ENCODE results near the gene ESPL1.
"Not testable (repeated sequence)": the region's sequence is repeated elsewhere in the genome, so short reads cannot be mapped to it uniquely, and the experiment has no call there.

Gene ESPL1

GRCh38 chr12:53286448-53286847 lies 18.3 kb downstream of the ESPL1 start:
- no peaks in the 10 kb centered on the region for H3K4me1 ChIP-seq (ENCODE audit: control insufficient read depth in 2 of 2, insufficient read depth in 2 of 2, low read length in 2 of 2)
- no peaks in the 10 kb centered on the region for H3K9me3 ChIP-seq (ENCODE audit: control insufficient read depth in 2 of 2, low read length in 2 of 2)
- no peak overlapping the region for H3K4me3 ChIP-seq (ENCODE audit: low read length in 2 of 2)
- no peak overlapping the region for H3K9ac ChIP-seq (ENCODE audit: low read depth in 1 of 2, low read length in 2 of 2)
- no peak overlapping the region for H3K27ac ChIP-seq (ENCODE audit: low read depth in 2 of 2, low read length in 2 of 2)
- no peaks in the 10 kb centered on the region for H3K27me3 ChIP-seq (ENCODE audit: control insufficient read depth in 2 of 2, insufficient read depth in 2 of 2, low read length in 2 of 2)
- H3K36me3 ChIP-seq (ENCODE audit: control insufficient read depth in 2 of 2, insufficient read depth in 2 of 2, low read length in 2 of 2) = peaks cover 2 to 10% of the 10 kb centered on the region in 2 donors

GRCh38 chr12:53287741-53288216 lies 19.7 kb downstream of the ESPL1 start:
- H3K4me1 ChIP-seq (ENCODE audit: control insufficient read depth in 2 of 2, insufficient read depth in 2 of 2, low read length in 2 of 2) = no peaks in the 10 kb centered on the region

GRCh38 chr12:53288322-53288721 lies 20.2 kb downstream of the ESPL1 start:
- Histone ChIP-seq H3K27ac (ENCODE audit: low read depth in 2 of 2, low read length in 2 of 2) (no peak overlapping the region), H3K4me3 (ENCODE audit: low read length in 2 of 2) (no peak overlapping the region), H3K27me3 (ENCODE audit: control insufficient read depth in 2 of 2, insufficient read depth in 2 of 2, low read length in 2 of 2) (no peaks in the 10 kb centered on the region), H3K9me3 (ENCODE audit: control insufficient read depth in 2 of 2, low read length in 2 of 2) (no peaks in the 10 kb centered on the region), H3K36me3 (ENCODE audit: control insufficient read depth in 2 of 2, insufficient read depth in 2 of 2, low read length in 2 of 2) (peaks cover 0 to 5% of the 10 kb centered on the region in 2 donors), H3K4me1 (ENCODE audit: control insufficient read depth in 2 of 2, insufficient read depth in 2 of 2, low read length in 2 of 2) (no peaks in the 10 kb centered on the region), H3K9ac (ENCODE audit: low read depth in 1 of 2, low read length in 2 of 2) (no peak overlapping the region)

More at GRCh38 chr12:53287741-53288216, 19.7 kb downstream of the ESPL1 start:
- no peaks in the 10 kb centered on the region for H3K27me3 ChIP-seq (ENCODE audit: control insufficient read depth in 2 of 2, insufficient read depth in 2 of 2, low read length in 2 of 2)
- no peaks in the 10 kb centered on the region for H3K9me3 ChIP-seq (ENCODE audit: control insufficient read depth in 2 of 2, low read length in 2 of 2)
- no peak overlapping the region for H3K4me3 ChIP-seq (ENCODE audit: low read length in 2 of 2)
- no peak overlapping the region for H3K27ac ChIP-seq (ENCODE audit: low read depth in 2 of 2, low read length in 2 of 2)
- peaks cover 0 to 5% of the 10 kb centered on the region in 2 donors for H3K36me3 ChIP-seq (ENCODE audit: control insufficient read depth in 2 of 2, insufficient read depth in 2 of 2, low read length in 2 of 2)
- no peak overlapping the region for H3K9ac ChIP-seq (ENCODE audit: low read depth in 1 of 2, low read length in 2 of 2)

GRCh38 chr12:53289891-53290290 lies 21.8 kb downstream of the ESPL1 start:
- H3K36me3 ChIP-seq (ENCODE audit: control insufficient read depth in 2 of 2, insufficient read depth in 2 of 2, low read length in 2 of 2) = peaks cover 0 to 5% of the 10 kb centered on the region in 2 donors
- no peaks in the 10 kb centered on the region for H3K27me3 ChIP-seq (ENCODE audit: control insufficient read depth in 2 of 2, insufficient read depth in 2 of 2, low read length in 2 of 2)

GRCh38 chr12:53290661-53291060 lies 22.6 kb downstream of the ESPL1 start:
- Histone ChIP-seq H3K36me3 (ENCODE audit: control insufficient read depth in 2 of 2, insufficient read depth in 2 of 2, low read length in 2 of 2) (peaks cover 0 to 2% of the 10 kb centered on the region in 2 donors), H3K9me3 (ENCODE audit: control insufficient read depth in 2 of 2, low read length in 2 of 2) (no peaks in the 10 kb centered on the region), H3K4me3 (ENCODE audit: low read length in 2 of 2) (no peak overlapping the region), H3K9ac (ENCODE audit: low read depth in 1 of 2, low read length in 2 of 2) (no peak overlapping the region), H3K4me1 (ENCODE audit: control insufficient read depth in 2 of 2, insufficient read depth in 2 of 2, low read length in 2 of 2) (peaks cover 6 to 7% of the 10 kb centered on the region in 2 donors), H3K27me3 (ENCODE audit: control insufficient read depth in 2 of 2, insufficient read depth in 2 of 2, low read length in 2 of 2) (no peaks in the 10 kb centered on the region), H3K27ac (ENCODE audit: low read depth in 2 of 2, low read length in 2 of 2) (no peak overlapping the region)

More at GRCh38 chr12:53289891-53290290, 21.8 kb downstream of the ESPL1 start:
- H3K27ac ChIP-seq (ENCODE audit: low read depth in 2 of 2, low read length in 2 of 2) = no peak overlapping the region
- H3K9ac ChIP-seq (ENCODE audit: low read depth in 1 of 2, low read length in 2 of 2) = no peak overlapping the region
- H3K4me3 ChIP-seq (ENCODE audit: low read length in 2 of 2) = no peak overlapping the region
- H3K4me1 ChIP-seq (ENCODE audit: control insufficient read depth in 2 of 2, insufficient read depth in 2 of 2, low read length in 2 of 2) = peaks cover 0 to 3% of the 10 kb centered on the region in 2 donors
- H3K9me3 ChIP-seq (ENCODE audit: control insufficient read depth in 2 of 2, low read length in 2 of 2) = no peaks in the 10 kb centered on the region

- H3K36me3 ChIP-seq (ENCODE audit: control insufficient read depth in 2 of 2, insufficient read depth in 2 of 2, low read length in 2 of 2) = no peaks in the 10 kb centered on the region
- H3K9me3 ChIP-seq (ENCODE audit: control insufficient read depth in 2 of 2, low read length in 2 of 2) = no peaks in the 10 kb centered on the region
- no peaks in the 10 kb centered on the region for H3K27me3 ChIP-seq (ENCODE audit: control insufficient read depth in 2 of 2, insufficient read depth in 2 of 2, low read length in 2 of 2)
- no peak overlapping the region for H3K9ac ChIP-seq (ENCODE audit: low read depth in 1 of 2, low read length in 2 of 2)
- no peak overlapping the region for H3K27ac ChIP-seq (ENCODE audit: low read depth in 2 of 2, low read length in 2 of 2)
- peaks cover 14 to 19% of the 10 kb centered on the region in 2 donors for H3K4me1 ChIP-seq (ENCODE audit: control insufficient read depth in 2 of 2, insufficient read depth in 2 of 2, low read length in 2 of 2)
- H3K4me3 ChIP-seq (ENCODE audit: low read length in 2 of 2) = no peak overlapping the region
Measured at GRCh38 chr12:53292426-53292825, 24.3 kb downstream of the ESPL1 start.

GRCh38 chr12:53295070-53295890 lies 27.2 kb downstream of the ESPL1 start, which contains the start of gene PFDN5:
Gene PFDN5 (plus strand): TSS chr12:53295542. CDS start chr12:53295568, 26 bp downstream.
- Histone ChIP-seq H3K36me3 (ENCODE audit: control insufficient read depth in 2 of 2, insufficient read depth in 2 of 2, low read length in 2 of 2) (peaks cover 5 to 10% of the 10 kb centered on the region in 2 donors), H3K4me1 (ENCODE audit: control insufficient read depth in 2 of 2, insufficient read depth in 2 of 2, low read length in 2 of 2) (peaks cover 16 to 31% of the 10 kb centered on the region in 2 donors), H3K27ac (ENCODE audit: low read depth in 2 of 2, low read length in 2 of 2) (peak within 1 kb of the TSS; percentile 77 to 82), H3K9me3 (ENCODE audit: control insufficient read depth in 2 of 2, low read length in 2 of 2) (no peaks in the 10 kb centered on the region), H3K27me3 (ENCODE audit: control insufficient read depth in 2 of 2, insufficient read depth in 2 of 2, low read length in 2 of 2) (no peaks in the 10 kb centered on the region), H3K4me3 (ENCODE audit: low read length in 2 of 2) (peak within 1 kb of the TSS; percentile 98 to 100), H3K9ac (ENCODE audit: low read depth in 1 of 2, low read length in 2 of 2) (peak within 1 kb of the TSS; percentile 99)

GRCh38 chr12:53295891-53296219 lies 27.8 kb downstream of the ESPL1 start:
- Histone ChIP-seq H3K36me3 (ENCODE audit: control insufficient read depth in 2 of 2, insufficient read depth in 2 of 2, low read length in 2 of 2) (peaks cover 5 to 10% of the 10 kb centered on the region in 2 donors), H3K9ac (ENCODE audit: low read depth in 1 of 2, low read length in 2 of 2) (peak overlapping the region; percentile 99), H3K9me3 (ENCODE audit: control insufficient read depth in 2 of 2, low read length in 2 of 2) (no peaks in the 10 kb centered on the region), H3K4me3 (ENCODE audit: low read length in 2 of 2) (peak overlapping the region; percentile 98 to 100), H3K27ac (ENCODE audit: low read depth in 2 of 2, low read length in 2 of 2) (peak overlapping the region; percentile 77 to 82), H3K4me1 (ENCODE audit: control insufficient read depth in 2 of 2, insufficient read depth in 2 of 2, low read length in 2 of 2) (peaks cover 20 to 35% of the 10 kb centered on the region in 2 donors), H3K27me3 (ENCODE audit: control insufficient read depth in 2 of 2, insufficient read depth in 2 of 2, low read length in 2 of 2) (no peaks in the 10 kb centered on the region)

GRCh38 chr12:53297106-53297505 lies 29.0 kb downstream of the ESPL1 start:
- not testable (repeated sequence) for H3K9me3 ChIP-seq (ENCODE audit: control insufficient read depth in 2 of 2, low read length in 2 of 2); H3K27me3 ChIP-seq (ENCODE audit: control insufficient read depth in 2 of 2, insufficient read depth in 2 of 2, low read length in 2 of 2); H3K4me3 ChIP-seq (ENCODE audit: low read length in 2 of 2); H3K27ac ChIP-seq (ENCODE audit: low read depth in 2 of 2, low read length in 2 of 2); H3K9ac ChIP-seq (ENCODE audit: low read depth in 1 of 2, low read length in 2 of 2)
- Histone ChIP-seq H3K36me3 (ENCODE audit: control insufficient read depth in 2 of 2, insufficient read depth in 2 of 2, low read length in 2 of 2) (peaks cover 5 to 10% of the 10 kb centered on the region in 2 donors), H3K4me1 (ENCODE audit: control insufficient read depth in 2 of 2, insufficient read depth in 2 of 2, low read length in 2 of 2) (peaks cover 20 to 35% of the 10 kb centered on the region in 2 donors)

GRCh38 chr12:53298164-53298563 lies 30.1 kb downstream of the ESPL1 start:
- H3K27ac ChIP-seq (ENCODE audit: low read depth in 2 of 2, low read length in 2 of 2) = peak overlapping the region; percentile 34 to 38
- H3K9ac ChIP-seq (ENCODE audit: low read depth in 1 of 2, low read length in 2 of 2) = peak overlapping the region in 1 of 2 donors; percentile 14
- H3K4me3 ChIP-seq (ENCODE audit: low read length in 2 of 2) = no peak overlapping the region
- H3K27me3 ChIP-seq (ENCODE audit: control insufficient read depth in 2 of 2, insufficient read depth in 2 of 2, low read length in 2 of 2) = no peaks in the 10 kb centered on the region
- H3K4me1 ChIP-seq (ENCODE audit: control insufficient read depth in 2 of 2, insufficient read depth in 2 of 2, low read length in 2 of 2) = peaks cover 20 to 35% of the 10 kb centered on the region in 2 donors
- H3K36me3 ChIP-seq (ENCODE audit: control insufficient read depth in 2 of 2, insufficient read depth in 2 of 2, low read length in 2 of 2) = peaks cover 14 to 20% of the 10 kb centered on the region in 2 donors
- H3K9me3 ChIP-seq (ENCODE audit: control insufficient read depth in 2 of 2, low read length in 2 of 2) = no peaks in the 10 kb centered on the region

Data from mucosa of rectum (tissue), 2 donors.